ENCODE data around the gene ZNF81.

Gene ZNF81

GRCh38 chrX:47877327-47877726 lies 40.6 kb downstream of the ZNF81 start:
- no peak overlapping the region for H3K9ac ChIP-seq (ENCODE audit: low read depth, low read length)
- no peaks in the 10 kb centered on the region for H3K36me3 ChIP-seq (ENCODE audit: control insufficient read depth, insufficient read depth, low read length)
- H3K27ac ChIP-seq (ENCODE audit: low read depth, low read length) = no peak overlapping the region
- no peaks in the 10 kb centered on the region for H3K4me1 ChIP-seq (ENCODE audit: control insufficient read depth, insufficient read depth, low read length)
- H3K9me3 ChIP-seq (ENCODE audit: control insufficient read depth, insufficient read depth, low read length) = peaks cover 85% of the 10 kb centered on the region
- no peaks in the 10 kb centered on the region for H3K27me3 ChIP-seq (ENCODE audit: control insufficient read depth, insufficient read depth, low read length)
- no peak overlapping the region for H3K4me3 ChIP-seq (ENCODE audit: low read depth, low read length)

GRCh38 chrX:47878198-47878597 lies 41.5 kb downstream of the ZNF81 start:
- no peak overlapping the region for H3K4me3 ChIP-seq (ENCODE audit: low read depth, low read length)
- H3K4me1 ChIP-seq (ENCODE audit: control insufficient read depth, insufficient read depth, low read length) = no peaks in the 10 kb centered on the region
- H3K27me3 ChIP-seq (ENCODE audit: control insufficient read depth, insufficient read depth, low read length) = no peaks in the 10 kb centered on the region
- H3K9me3 ChIP-seq (ENCODE audit: control insufficient read depth, insufficient read depth, low read length) = peaks cover 76% of the 10 kb centered on the region
- no peak overlapping the region for H3K27ac ChIP-seq (ENCODE audit: low read depth, low read length)
- no peaks in the 10 kb centered on the region for H3K36me3 ChIP-seq (ENCODE audit: control insufficient read depth, insufficient read depth, low read length)
- H3K9ac ChIP-seq (ENCODE audit: low read depth, low read length) = no peak overlapping the region

- Histone ChIP-seq H3K36me3 (ENCODE audit: control insufficient read depth, insufficient read depth, low read length) (no peaks in the 10 kb centered on the region), H3K27ac (ENCODE audit: low read depth, low read length) (no peak overlapping the region), H3K9ac (ENCODE audit: low read depth, low read length) (no peak overlapping the region), H3K9me3 (ENCODE audit: control insufficient read depth, insufficient read depth, low read length) (peaks cover 68% of the 10 kb centered on the region), H3K4me3 (ENCODE audit: low read depth, low read length) (no peak overlapping the region), H3K27me3 (ENCODE audit: control insufficient read depth, insufficient read depth, low read length) (no peaks in the 10 kb centered on the region), H3K4me1 (ENCODE audit: control insufficient read depth, insufficient read depth, low read length) (no peaks in the 10 kb centered on the region)
Measured at GRCh38 chrX:47879463-47879862, 42.8 kb downstream of the ZNF81 start.

GRCh38 chrX:47880927-47881326 lies 44.2 kb downstream of the ZNF81 start:
- H3K36me3 ChIP-seq (ENCODE audit: control insufficient read depth, insufficient read depth, low read length) = no peaks in the 10 kb centered on the region

GRCh38 chrX:47885501-47885900 lies 48.8 kb downstream of the ZNF81 start:
- peaks cover 45% of the 10 kb centered on the region for H3K9me3 ChIP-seq (ENCODE audit: control insufficient read depth, insufficient read depth, low read length)
- H3K27me3 ChIP-seq (ENCODE audit: control insufficient read depth, insufficient read depth, low read length) = no peaks in the 10 kb centered on the region
- H3K9ac ChIP-seq (ENCODE audit: low read depth, low read length) = no peak overlapping the region
- no peak overlapping the region for H3K27ac ChIP-seq (ENCODE audit: low read depth, low read length)
- H3K36me3 ChIP-seq (ENCODE audit: control insufficient read depth, insufficient read depth, low read length) = no peaks in the 10 kb centered on the region
- H3K4me1 ChIP-seq (ENCODE audit: control insufficient read depth, insufficient read depth, low read length) = no peaks in the 10 kb centered on the region
- no peak overlapping the region for H3K4me3 ChIP-seq (ENCODE audit: low read depth, low read length)

More at GRCh38 chrX:47880927-47881326, 44.2 kb downstream of the ZNF81 start:
- Histone ChIP-seq H3K27me3 (ENCODE audit: control insufficient read depth, insufficient read depth, low read length) (no peaks in the 10 kb centered on the region), H3K27ac (ENCODE audit: low read depth, low read length) (no peak overlapping the region), H3K4me3 (ENCODE audit: low read depth, low read length) (no peak overlapping the region), H3K9me3 (ENCODE audit: control insufficient read depth, insufficient read depth, low read length) (peaks cover 65% of the 10 kb centered on the region), H3K9ac (ENCODE audit: low read depth, low read length) (no peak overlapping the region), H3K4me1 (ENCODE audit: control insufficient read depth, insufficient read depth, low read length) (no peaks in the 10 kb centered on the region)

GRCh38 chrX:47898024-47898423 lies 61.3 kb downstream of the ZNF81 start:
- Histone ChIP-seq H3K4me1 (ENCODE audit: control insufficient read depth, insufficient read depth, low read length) (no peaks in the 10 kb centered on the region), H3K9me3 (ENCODE audit: control insufficient read depth, insufficient read depth, low read length) (peaks cover 58% of the 10 kb centered on the region), H3K9ac (ENCODE audit: low read depth, low read length) (no peak overlapping the region), H3K27me3 (ENCODE audit: control insufficient read depth, insufficient read depth, low read length) (no peaks in the 10 kb centered on the region), H3K27ac (ENCODE audit: low read depth, low read length) (no peak overlapping the region), H3K36me3 (ENCODE audit: control insufficient read depth, insufficient read depth, low read length) (no peaks in the 10 kb centered on the region), H3K4me3 (ENCODE audit: low read depth, low read length) (no peak overlapping the region)

GRCh38 chrX:47900833-47901232 lies 64.1 kb downstream of the ZNF81 start:
- H3K4me3 ChIP-seq (ENCODE audit: low read depth, low read length) = no peak overlapping the region
- H3K27ac ChIP-seq (ENCODE audit: low read depth, low read length) = no peak overlapping the region
- no peaks in the 10 kb centered on the region for H3K36me3 ChIP-seq (ENCODE audit: control insufficient read depth, insufficient read depth, low read length)
- H3K9ac ChIP-seq (ENCODE audit: low read depth, low read length) = no peak overlapping the region
- peaks cover 36% of the 10 kb centered on the region for H3K9me3 ChIP-seq (ENCODE audit: control insufficient read depth, insufficient read depth, low read length)
- no peaks in the 10 kb centered on the region for H3K27me3 ChIP-seq (ENCODE audit: control insufficient read depth, insufficient read depth, low read length)
- H3K4me1 ChIP-seq (ENCODE audit: control insufficient read depth, insufficient read depth, low read length) = no peaks in the 10 kb centered on the region

GRCh38 chrX:47902161-47902560 lies 65.5 kb downstream of the ZNF81 start:
- H3K27me3 ChIP-seq (ENCODE audit: control insufficient read depth, insufficient read depth, low read length) = no peaks in the 10 kb centered on the region
- H3K9me3 ChIP-seq (ENCODE audit: control insufficient read depth, insufficient read depth, low read length) = peaks cover 23% of the 10 kb centered on the region
- H3K36me3 ChIP-seq (ENCODE audit: control insufficient read depth, insufficient read depth, low read length) = no peaks in the 10 kb centered on the region
- H3K4me1 ChIP-seq (ENCODE audit: control insufficient read depth, insufficient read depth, low read length) = no peaks in the 10 kb centered on the region
- H3K4me3 ChIP-seq (ENCODE audit: low read depth, low read length) = no peak overlapping the region
- H3K9ac ChIP-seq (ENCODE audit: low read depth, low read length) = no peak overlapping the region
- no peak overlapping the region for H3K27ac ChIP-seq (ENCODE audit: low read depth, low read length)

GRCh38 chrX:47915886-47916493 lies 79.3 kb downstream of the ZNF81 start:
- H3K36me3 ChIP-seq (ENCODE audit: control insufficient read depth, insufficient read depth, low read length) = no peaks in the 10 kb centered on the region; the same call in none of the 2 replicates
- no peaks in the 10 kb centered on the region for H3K27me3 ChIP-seq (ENCODE audit: control insufficient read depth, insufficient read depth, low read length)
- no peaks in the 10 kb centered on the region for H3K4me1 ChIP-seq (ENCODE audit: control insufficient read depth, insufficient read depth, low read length)
- H3K9ac ChIP-seq (ENCODE audit: low read depth, low read length) = no peak overlapping the region
- peaks cover 72% of the 10 kb centered on the region for H3K9me3 ChIP-seq (ENCODE audit: control insufficient read depth, insufficient read depth, low read length)
- no peak overlapping the region for H3K27ac ChIP-seq (ENCODE audit: low read depth, low read length)
- H3K4me3 ChIP-seq (ENCODE audit: low read depth, low read length) = no peak overlapping the region

- Histone ChIP-seq H3K4me3 (ENCODE audit: low read depth, low read length) (no peak overlapping the region), H3K27me3 (ENCODE audit: control insufficient read depth, insufficient read depth, low read length) (no peaks in the 10 kb centered on the region), H3K27ac (ENCODE audit: low read depth, low read length) (no peak overlapping the region), H3K9me3 (ENCODE audit: control insufficient read depth, insufficient read depth, low read length) (peaks cover 79% of the 10 kb centered on the region), H3K36me3 (ENCODE audit: control insufficient read depth, insufficient read depth, low read length) (no peaks in the 10 kb centered on the region; the same call in 1 of the 2 replicates), H3K4me1 (ENCODE audit: control insufficient read depth, insufficient read depth, low read length) (no peaks in the 10 kb centered on the region), H3K9ac (ENCODE audit: low read depth, low read length) (no peak overlapping the region)
Measured at GRCh38 chrX:47918274-47918673, 81.6 kb downstream of the ZNF81 start.

GRCh38 chrX:47927212-47927611 lies 90.5 kb downstream of the ZNF81 start:
- Histone ChIP-seq H3K36me3 (ENCODE audit: control insufficient read depth, insufficient read depth, low read length) (no peaks in the 10 kb centered on the region), H3K9me3 (ENCODE audit: control insufficient read depth, insufficient read depth, low read length) (peaks cover 49% of the 10 kb centered on the region), H3K9ac (ENCODE audit: low read depth, low read length) (no peak overlapping the region), H3K4me1 (ENCODE audit: control insufficient read depth, insufficient read depth, low read length) (no peaks in the 10 kb centered on the region), H3K27me3 (ENCODE audit: control insufficient read depth, insufficient read depth, low read length) (no peaks in the 10 kb centered on the region), H3K4me3 (ENCODE audit: low read depth, low read length) (no peak overlapping the region), H3K27ac (ENCODE audit: low read depth, low read length) (no peak overlapping the region)
